HG02840 (cell line): ENCODE data around the gene PDIA3.
A peak's percentile ranks its signal among the peaks of the same experiment; 100 is the strongest.
"Not testable (repeated sequence)": the region's sequence is repeated elsewhere in the genome, so short reads cannot be mapped to it uniquely, and the experiment has no call there.

Experiments used
- ATAC-seq: cut with Tn5 transposase; IDR thresholded peaks from one replicate; pipeline ENCODE4 v1.9.1; 2021; ENCODE audit warnings: mild to moderate bottlenecking, moderate library complexity, moderate number of reproducible peaks; ENCODE audit not compliant: unreplicated experiment, low FRiP score

PDIA3 gene

DNA sequence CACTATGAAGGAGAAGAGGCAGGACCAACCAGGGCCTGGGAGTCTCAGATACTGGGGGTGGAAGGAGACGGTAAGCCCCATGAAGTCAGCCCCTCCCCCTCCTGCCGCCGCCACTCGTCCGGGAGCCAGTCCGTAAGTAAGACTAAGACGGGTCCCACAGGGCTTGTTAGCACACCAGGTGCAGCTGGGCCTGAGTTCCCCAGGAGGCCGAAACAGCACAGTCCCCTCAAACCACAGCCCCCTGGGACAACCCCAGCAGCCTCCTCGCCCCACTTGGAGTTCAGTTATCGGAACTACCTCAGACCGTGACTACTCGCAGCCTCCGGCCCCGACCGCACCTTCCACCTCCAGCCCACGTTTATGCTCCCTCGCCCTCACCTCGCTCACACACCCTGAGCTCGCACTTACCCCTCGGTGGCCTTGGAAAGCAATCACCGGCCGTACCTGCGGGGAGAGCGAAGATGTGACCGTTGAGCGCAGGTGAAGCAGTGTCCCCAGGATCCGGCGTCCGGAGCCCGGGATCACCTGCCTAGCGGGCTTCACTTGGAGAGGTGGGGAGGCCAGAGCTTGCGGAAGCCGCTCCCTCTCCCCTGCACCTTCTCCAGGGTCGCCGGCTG, 30.0 kb downstream of the PDIA3 start:
- ATAC-seq, result peak; percentile 56

DNA sequence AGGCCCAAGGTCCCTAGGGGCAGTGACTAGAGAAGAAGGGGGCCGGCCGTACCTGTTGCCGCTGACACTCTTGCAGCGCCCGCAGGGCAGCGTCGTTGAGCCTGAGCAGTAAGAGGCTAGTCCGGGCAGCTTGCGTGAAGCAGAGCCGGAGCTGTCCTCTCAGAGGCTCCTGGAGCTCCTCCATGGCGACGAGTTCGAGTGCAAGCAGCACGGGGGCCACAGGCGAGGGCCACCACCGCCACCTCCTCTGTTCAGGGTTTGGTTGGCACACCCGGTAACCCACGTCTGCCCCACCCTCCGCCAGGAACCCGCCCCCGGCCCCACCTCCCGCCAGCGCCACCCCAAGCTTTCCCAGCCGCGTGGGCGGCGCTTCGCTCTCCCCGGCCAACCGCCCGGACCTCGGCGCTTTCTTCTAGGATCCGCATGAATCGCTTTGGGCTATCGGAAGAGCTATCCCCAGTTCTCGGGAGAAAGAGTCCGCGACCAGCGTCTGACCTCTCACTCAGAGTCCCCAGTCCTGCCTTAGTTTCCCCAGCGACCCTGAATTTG, 30.6 kb downstream of the PDIA3 start, which contains the start of gene ELL3:
TSS of gene ELL3 (minus strand) at position 249 of the 549 bp plus-strand sequence. CDS start at position 184, 65 bp downstream.
- ATAC-seq, result peak; percentile 42

DNA sequence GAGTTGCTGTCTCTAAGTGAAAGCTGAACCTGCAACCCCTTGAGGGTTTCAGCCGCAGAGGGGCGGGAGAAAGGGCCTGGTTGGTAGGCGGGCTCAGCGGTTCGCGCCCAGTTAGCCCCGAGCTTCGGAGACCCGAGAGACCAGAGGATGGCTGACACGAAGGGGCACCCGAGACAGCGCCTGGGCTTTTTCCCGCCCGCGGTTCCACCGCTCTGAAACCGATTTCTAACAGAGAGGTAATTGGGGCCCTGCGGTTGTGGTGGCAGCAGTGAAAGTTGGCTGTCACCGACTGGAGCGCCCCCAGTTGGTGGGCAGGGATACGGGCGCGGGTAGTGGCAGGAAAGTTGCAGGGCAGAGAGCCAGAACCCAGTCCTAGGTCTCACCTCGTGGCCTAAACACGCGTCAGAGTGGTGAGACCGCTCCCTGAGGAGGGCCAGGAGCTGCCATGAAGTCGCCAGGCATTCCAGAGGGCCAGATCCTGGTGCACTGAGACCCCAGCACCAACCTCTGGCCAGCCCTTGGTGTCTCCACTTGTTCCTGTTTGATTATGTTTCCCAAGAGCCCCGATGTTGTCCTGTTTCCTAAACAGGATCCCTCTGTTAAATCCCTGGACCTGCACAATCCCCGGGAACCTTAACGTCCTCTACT, 31.2 kb downstream of the PDIA3 start:
- ATAC-seq, result peak; percentile 60

DNA sequence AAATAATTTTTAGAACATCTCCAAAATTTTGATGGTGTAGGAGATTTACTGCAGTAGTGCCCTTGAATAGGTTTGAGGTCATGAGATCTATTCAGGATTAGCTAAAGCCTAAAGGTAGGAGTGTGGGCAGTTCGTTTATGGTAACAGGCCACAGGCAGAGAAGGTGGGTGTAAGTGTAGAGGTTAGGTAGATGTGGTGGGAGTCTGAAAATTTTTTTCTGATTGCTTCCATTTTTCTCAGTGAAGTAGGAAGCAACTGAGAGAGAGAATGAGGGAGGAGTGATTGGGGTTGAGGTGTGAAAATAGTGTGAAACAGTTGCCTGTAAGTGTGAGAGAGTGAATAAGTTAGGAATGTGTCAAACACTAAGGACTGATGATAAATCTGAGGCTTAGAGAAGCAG, 32.8 kb downstream of the PDIA3 start:
- no peak for ATAC-seq

DNA sequence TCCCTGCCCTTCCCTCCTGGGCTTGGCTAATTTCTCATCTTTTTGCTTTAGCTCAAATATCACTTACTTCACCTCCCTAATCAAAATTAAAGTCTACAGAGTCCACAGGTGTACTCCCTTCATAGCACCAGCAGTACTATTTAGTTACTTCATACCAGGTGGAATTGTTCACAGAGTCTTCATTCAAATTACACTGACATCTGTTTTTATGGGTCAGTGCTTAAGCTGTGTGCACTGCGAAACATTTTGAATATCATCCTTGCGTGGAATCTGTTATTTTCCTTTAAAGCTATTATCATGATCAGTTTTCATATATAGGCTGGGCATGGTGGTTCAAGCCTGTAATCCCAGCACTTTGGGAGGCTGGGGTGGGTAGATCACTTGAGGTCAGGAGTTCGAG, 43.2 kb downstream of the PDIA3 start:
- no peak for ATAC-seq

DNA sequence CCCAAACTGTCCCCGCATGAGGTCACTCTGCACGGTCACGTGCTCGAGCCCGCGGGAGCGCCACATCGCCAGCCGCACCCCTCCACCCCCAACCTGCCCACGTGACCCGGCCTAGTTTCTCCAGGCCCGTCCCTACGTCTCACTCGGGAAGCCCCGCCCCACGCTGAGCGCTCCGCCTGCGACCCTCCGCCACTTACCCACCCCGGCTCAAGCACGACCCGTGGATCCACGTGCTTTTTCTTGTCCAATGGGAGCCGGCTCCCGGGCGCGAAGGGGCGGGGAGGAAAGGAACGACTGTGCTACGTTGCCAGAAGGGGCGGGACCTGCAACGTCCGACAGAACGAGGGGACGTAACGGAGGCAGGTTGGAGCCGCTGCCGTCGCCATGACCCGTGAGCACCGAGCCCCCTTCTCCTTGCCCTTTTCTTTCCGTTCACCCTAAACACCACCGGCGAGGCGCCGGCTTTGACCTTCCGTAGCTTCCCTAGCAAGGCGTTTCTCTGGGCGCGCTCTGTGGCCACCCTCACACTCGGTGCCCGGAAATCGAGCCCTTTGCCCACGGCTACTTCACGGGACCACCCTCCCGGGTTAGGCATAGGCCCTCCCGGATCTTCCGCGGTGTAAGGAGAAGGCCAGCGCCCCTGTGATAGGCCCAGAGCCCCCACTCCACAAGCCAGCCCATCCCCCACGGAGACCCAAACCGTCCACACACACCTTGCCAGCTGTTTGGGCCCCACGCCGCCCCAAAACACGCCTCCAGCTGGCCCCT, 45.9 kb downstream of the PDIA3 start, which contains the start of gene SERF2:
TSS of gene SERF2 (plus strand) at position 328 of the 768 bp plus-strand sequence. CDS start at position 385, 57 bp downstream.
- peak; percentile 81 for ATAC-seq

DNA sequence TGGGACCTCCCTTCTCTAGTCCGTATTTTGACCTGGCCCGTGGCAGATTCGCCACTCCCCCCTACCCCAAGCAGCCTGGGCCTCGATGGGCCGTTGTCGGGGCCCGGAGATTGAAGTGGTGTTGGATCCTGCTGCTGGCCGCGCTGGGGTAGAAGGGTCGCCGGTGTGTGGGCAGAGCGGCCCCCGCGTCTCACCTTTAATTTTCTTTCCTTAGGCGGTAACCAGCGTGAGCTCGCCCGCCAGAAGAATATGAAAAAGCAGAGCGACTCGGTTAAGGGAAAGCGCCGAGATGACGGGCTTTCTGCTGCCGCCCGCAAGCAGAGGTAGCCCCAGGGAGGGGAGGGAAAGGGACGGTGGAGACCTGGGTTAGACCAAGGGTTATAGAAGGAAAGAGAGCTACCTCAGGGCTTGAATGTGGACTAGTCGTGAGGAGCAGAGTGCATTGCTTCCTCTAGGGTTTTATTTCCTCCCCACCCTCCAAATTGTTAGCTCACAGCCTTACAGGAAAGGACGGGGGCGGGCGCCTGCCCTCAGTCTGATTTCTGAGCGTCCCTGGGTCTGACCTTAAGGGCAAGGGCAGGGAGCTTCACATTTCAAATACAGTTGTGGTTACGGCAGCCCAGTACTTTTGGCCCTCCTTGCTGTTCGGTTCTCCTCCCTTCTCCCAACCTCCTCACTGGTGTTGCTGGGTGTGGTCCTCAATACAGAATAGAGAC, 46.7 kb downstream of the PDIA3 start:
- ATAC-seq, result no peak

DNA sequence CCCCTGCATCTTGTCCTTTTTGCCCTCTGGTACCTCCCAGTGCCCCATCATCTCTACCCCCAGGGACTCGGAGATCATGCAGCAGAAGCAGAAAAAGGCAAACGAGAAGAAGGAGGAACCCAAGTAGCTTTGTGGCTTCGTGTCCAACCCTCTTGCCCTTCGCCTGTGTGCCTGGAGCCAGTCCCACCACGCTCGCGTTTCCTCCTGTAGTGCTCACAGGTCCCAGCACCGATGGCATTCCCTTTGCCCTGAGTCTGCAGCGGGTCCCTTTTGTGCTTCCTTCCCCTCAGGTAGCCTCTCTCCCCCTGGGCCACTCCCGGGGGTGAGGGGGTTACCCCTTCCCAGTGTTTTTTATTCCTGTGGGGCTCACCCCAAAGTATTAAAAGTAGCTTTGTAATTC, 47.4 kb downstream of the PDIA3 start:
- no peak for ATAC-seq

DNA sequence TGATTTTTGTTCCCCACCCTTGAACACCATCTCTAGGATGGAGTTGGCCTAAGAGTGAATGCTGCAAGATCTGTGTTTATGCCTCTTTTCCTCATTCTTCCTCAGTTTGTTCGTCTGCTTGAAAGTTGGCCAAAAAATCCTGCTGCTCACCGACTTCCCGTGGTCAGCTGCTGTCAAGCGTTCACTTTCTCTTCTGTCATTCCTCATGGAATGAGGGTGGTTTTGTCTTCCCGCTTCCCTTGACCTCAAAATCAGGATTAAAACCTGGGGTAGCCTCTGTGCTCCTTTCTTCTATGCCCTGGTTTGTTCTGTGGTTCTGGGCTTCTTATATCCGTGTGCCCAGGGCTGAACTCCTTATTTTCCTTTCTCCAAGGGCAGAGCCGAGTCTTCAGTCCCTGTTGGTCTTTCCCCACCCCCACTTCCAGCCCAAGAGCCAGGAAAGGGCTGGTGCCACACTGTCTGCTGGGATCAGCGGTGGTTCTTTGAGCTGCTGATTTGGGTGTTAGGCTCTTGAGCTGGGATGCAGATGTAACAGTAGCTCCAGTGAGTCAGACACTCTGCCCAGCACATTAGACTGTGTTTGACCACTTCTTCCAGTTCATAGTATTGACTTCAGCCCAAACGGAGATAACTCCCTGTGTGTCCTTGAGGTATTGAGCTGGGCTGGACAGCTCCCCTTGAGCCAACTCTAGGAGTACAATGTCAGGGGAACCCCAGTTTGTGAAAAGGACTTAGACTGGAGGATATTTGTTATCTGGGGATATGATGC, 48.2 kb downstream of the PDIA3 start:
- ATAC-seq, result no peak

DNA sequence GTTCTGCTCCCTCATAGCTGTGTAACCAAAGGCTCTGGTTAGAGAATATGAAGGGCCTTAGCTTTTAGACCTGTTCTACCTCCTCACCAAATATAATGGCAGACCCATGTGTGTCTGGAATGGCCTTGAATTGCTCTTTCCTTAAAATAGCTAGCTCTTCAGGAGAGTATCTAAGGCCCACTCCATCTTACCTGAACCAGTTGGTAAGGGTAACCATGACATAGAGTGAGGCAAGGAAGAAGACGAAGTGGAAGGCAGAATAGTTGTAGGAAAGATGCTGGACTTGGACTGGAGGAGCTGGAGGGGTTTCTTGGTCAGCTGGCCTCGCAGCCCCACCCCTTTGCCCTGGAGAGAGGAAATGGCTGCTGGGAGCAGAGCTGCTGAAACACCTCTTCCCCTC, 49.0 kb downstream of the PDIA3 start:
- ATAC-seq, result no peak

DNA sequence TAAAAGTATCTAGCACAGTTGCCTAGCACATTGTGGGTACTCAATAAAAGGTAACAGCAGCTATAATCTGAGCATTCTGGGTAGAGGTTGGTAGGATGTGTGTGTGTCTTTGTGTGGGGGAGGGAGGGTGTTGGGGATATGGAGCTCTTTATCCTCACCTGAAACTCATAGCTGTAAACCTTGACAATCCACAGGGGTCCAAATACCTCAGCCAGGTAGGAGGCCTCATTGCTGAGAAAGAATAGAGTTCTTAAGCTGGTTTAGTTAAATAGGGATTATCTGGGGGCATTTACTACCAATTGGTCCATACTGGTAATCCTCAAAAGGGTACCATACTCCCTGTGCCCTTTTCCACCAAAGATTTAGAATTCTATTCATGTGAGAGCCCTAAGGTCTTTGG, 49.8 kb downstream of the PDIA3 start:
- ATAC-seq, result no peak

DNA sequence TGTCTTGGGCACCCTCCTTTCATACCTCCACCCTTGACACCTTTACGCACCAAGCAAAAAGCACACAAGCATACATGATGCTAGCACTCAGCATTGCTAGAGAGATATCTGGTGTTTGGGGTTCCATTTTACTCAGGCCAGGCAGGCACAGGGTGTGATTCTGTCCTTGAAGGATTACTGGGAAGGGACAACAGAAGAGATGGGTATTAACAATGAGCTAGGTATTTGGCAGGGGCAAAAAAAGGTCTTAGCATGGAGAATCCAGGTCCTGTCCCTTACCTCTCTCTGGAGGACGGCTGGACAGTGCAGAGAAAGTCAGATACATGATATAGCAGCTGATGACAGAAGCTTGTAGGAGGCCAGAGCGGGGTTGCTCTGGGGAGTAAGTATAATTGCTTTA, 50.3 kb downstream of the PDIA3 start:
- no peak for ATAC-seq

DNA sequence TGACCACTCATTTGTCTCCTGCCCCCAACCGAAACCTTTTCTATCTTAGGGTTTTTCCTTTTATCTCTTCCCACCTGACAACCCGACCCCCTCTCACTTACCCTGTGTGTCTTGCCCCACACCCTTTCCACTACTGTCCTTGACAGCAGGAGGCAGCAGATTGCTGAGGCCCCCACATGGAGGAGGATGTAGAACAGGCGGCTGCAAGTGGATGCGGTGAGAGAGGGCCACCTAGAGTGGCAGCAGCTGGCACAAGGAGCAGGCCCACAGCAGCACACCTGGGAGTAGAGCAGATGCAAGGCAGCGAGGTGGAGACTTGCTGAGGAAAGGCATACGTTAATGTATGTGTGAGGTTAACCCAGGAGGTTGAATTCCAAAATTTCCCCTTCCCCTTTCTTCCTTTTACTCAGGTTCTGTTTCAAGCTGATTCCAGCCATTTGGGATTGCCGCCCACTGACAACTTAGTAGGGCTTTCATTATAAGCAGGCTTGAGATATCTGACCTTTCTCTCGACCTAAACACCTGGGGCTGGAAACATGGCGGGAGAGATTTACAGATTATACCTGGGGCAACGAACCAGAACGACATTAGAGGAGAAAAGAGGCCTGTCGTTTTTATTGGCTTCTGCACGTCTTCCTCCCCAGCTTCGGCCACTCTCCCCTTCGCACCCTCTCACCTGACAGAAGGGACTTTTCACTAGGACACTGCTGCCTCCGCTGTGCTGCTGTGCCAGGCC, 53.1 kb downstream of the PDIA3 start:
- ATAC-seq, result no peak

DNA sequence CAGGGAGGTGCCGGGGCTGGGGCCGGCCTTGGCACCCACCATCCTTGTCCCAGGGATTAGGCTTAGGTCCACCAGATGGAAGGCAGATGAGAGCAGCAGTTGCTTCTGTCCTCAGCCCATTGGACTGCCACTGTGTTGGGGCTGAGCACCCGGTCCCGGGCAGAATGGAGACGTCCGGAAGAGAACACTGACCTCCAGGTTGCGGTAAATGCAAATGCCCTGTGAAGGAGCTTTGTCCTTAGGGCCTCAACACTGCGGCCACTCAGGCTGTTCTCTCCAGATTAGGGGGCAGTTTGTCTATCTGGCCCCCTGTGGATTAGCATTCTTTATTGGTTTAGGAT, 53.7 kb downstream of the PDIA3 start, which contains the start of gene SERINC4:
TSS of gene SERINC4 (minus strand) at position 276 of the 341 bp plus-strand sequence. CDS start at position 42, 234 bp downstream.
- no peak for ATAC-seq

DNA sequence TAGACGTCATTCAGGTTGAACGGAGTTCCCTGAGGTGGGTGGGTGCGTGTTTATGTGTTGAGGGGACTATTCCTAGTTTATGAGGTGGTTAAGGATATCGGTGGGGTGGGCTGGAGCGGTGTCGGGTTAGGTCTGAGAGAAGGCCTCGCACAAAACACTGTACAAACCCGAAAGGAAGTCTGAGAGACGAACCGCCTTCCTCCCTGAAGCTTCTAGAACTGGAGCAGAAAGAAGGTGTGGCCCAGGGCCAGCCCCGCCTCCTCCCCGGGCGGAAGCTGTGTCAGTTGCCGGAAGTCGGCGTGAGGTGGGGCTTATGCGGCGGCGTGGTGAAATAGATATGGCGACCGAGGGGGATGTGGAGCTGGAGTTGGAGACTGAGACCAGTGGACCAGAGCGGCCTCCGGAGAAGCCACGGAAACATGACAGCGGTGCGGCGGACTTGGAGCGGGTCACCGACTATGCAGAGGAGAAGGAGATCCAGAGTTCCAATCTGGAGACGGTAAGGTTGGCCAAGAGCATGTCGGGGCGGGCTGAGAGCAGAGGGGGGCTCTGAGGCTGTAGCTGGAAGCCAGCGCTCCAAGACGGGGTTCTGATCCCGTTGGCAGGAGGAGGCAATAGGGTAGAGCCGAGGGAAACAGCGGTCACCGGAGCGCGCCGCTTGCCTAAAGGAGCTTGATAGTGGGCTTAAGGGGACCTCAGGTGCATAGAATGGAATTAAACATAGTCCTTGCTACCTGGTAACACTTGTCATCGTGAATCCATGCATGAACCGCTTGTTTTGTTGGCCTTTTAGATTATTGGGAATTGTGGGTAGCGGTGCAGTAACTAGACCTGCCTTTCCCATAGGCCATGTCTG, 54.3 kb downstream of the PDIA3 start, which contains the start of gene HYPK:
TSS of gene HYPK (plus strand) at position 314 of the 856 bp plus-strand sequence. CDS start at position 338, 24 bp downstream.
- ATAC-seq, result peak; percentile 77

DNA sequence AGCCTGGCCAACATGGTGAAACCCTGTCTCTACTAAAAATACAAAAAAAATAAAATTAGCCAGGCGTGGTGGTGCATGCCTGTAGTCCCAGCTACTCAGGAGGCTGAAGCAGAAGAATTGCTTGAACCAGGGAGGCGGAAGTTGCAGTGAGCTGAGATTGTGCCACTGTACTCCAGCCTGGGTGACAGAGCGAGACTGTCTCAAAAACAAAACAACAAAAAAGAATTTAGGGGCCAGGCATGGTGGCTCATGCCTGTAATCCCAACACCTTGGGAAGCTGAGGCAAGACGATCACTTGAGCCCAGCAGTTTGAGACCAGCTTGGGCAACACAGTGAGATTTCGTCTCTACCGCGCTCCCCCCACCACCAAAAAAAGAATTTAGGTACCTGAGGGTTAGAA, 56.4 kb downstream of the PDIA3 start:
- not testable (repeated sequence) for ATAC-seq

DNA sequence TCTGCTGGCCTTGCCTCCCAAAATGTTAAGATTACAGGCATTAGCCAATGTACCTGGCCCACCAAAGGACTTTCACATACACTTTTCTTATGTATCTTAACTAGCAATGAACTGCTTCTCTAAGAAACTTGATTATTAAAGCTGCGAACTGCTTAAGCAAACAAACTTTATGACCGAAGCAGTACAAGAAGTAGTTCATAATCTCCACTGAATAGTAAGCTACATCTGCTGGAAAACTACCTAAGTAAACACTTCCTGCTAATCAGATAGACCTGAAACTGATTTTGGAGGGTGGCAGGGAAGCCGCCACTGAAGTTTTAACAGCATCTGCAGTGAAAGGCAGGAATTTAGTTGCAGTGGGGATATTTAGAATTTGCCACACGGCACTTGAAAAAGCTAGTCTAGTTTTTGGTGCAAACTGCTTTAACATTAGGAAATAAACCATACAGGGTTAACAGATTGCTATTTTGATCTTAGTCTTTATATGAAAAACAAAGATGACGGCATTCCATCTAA, 62.3 kb downstream of the PDIA3 start:
- no peak for ATAC-seq
